OCI-LY3 (cell line): Measurements from ENCODE around the gene GFOD1.

Source experiments
- EZH2phosphoT487 ChIP-seq: fragments of 200-600 bp; shearing (Covaris generic); IDR thresholded peaks from 2 replicates; pipeline ENCODE4 v1.6.1; 2018; ENCODE audit warnings: antibody characterized with exemption, mixed run types, low read depth
- TF ChIP-seq, protein P1 (sequence below): fragments of 200-600, 300-600 bp; sonication (generic); IDR thresholded peaks from 2 replicates; pipeline ENCODE4 v1.5.1; 2014; ENCODE audit warnings: antibody characterized with exemption, low read length, low read depth

DNA sequence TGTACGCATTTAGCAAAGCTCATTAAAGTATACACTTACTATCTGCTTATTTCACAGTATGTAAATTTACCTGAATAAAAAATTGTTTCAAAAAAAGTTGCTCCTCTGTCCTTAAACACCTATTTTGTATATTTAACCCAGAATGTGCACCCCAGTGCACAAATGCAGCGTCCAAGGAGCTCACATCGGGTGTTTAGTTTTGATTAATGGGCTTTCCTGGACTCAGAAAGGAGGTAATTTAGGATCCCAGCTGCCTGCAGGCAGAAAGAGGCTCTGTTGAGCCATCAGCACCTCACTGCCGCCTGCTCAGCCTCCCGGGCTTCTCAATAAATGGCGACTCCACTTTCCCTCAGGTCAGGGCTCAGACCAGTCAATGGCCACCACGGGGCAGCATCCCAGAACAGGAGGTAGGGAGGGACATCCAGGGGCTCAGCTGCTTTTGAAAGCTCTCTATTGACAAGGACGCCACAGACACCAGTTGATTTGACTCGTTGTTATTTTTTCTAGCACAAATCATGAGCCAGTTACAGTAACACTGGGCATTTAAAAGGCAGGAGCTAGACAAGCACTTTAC is 88.9 kb downstream of the GFOD1 start:
- TF ChIP-seq, protein P1, sequence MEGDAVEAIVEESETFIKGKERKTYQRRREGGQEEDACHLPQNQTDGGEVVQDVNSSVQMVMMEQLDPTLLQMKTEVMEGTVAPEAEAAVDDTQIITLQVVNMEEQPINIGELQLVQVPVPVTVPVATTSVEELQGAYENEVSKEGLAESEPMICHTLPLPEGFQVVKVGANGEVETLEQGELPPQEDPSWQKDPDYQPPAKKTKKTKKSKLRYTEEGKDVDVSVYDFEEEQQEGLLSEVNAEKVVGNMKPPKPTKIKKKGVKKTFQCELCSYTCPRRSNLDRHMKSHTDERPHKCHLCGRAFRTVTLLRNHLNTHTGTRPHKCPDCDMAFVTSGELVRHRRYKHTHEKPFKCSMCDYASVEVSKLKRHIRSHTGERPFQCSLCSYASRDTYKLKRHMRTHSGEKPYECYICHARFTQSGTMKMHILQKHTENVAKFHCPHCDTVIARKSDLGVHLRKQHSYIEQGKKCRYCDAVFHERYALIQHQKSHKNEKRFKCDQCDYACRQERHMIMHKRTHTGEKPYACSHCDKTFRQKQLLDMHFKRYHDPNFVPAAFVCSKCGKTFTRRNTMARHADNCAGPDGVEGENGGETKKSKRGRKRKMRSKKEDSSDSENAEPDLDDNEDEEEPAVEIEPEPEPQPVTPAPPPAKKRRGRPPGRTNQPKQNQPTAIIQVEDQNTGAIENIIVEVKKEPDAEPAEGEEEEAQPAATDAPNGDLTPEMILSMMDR: no peak
- no peak for TF ChIP-seq EZH2phosphoT487
